K562 (cell line): ENCODE data around the gene ECE2. TPM values are rescaled to one million over a fixed set of nuclear protein-coding genes. Genes with fewer than 3 reads are reported as not detected.
A peak's percentile ranks its signal among the peaks of the same experiment; 100 is the strongest.

Experiments
- ARNT ChIP-seq, 2 experiments: fragments of 450-650 bp; IDR thresholded peaks; 2 replicates each; pipeline ENCODE4 v1.6.1; 2016; ENCODE audit warnings: mild to moderate bottlenecking in 1 of 2
- BCL6 ChIP-seq: fragments of 250-450 bp; sonication (Bioruptor Pico); IDR thresholded peaks from 2 replicates; pipeline ENCODE4 v1.4.0; 2020
- CREB5 ChIP-seq: fragments of 250-450 bp; sonication (Bioruptor Pico); IDR thresholded peaks from 2 replicates; pipeline ENCODE4 v1.5.0; 2020; ENCODE audit warnings: mild to moderate bottlenecking
- DEAF1 ChIP-seq: fragments of 450-650 bp; formaldehyde crosslinking; IDR thresholded peaks from 2 replicates; pipeline ENCODE4 v1.4.0; 2020; ENCODE audit warnings: mild to moderate bottlenecking, moderate library complexity
- DPF2 ChIP-seq: fragments of 450-650 bp; IDR thresholded peaks from 2 replicates; pipeline ENCODE4 v1.6.1; 2016
- GATAD2B ChIP-seq: fragments of 450-650 bp; IDR thresholded peaks from 2 replicates; pipeline ENCODE4 v1.6.1; 2017; ENCODE audit warnings: mild to moderate bottlenecking, borderline replicate concordance
- GTF2E2 ChIP-seq: fragments of 200-800 bp; sonication (Bioruptor generic); IDR thresholded peaks from 2 replicates; pipeline ENCODE4 v1.6.1; 2016; ENCODE audit warnings: missing genetic modification characterization, missing compliant biosample characterization
- HLTF ChIP-seq: fragments of 450-650 bp; IDR thresholded peaks from 2 replicates; pipeline ENCODE4 v1.6.1; 2016
- KLF13 ChIP-seq: fragments of 450-650 bp; IDR thresholded peaks from 2 replicates; pipeline ENCODE4 v1.6.1; 2016; ENCODE audit warnings: missing genetic modification characterization, low read depth, mild to moderate bottlenecking, missing compliant biosample characterization, moderate library complexity, borderline replicate concordance
- MTA3 ChIP-seq: fragments of 450-650 bp; formaldehyde crosslinking; IDR thresholded peaks from 2 replicates; pipeline ENCODE4 v1.6.1; 2017; ENCODE audit warnings: mild to moderate bottlenecking, borderline replicate concordance
- NCOA2 ChIP-seq, 2 experiments: fragments of 450-650 bp; IDR thresholded peaks; 2 replicates each; pipeline ENCODE4 v1.6.1; 2018; ENCODE audit warnings: mild to moderate bottlenecking in 2 of 2, moderate library complexity in 1 of 2; ENCODE audit not compliant: partially characterized antibody in 2 of 2
- NFYB ChIP-seq: IDR thresholded peaks from 2 replicates; pipeline ENCODE4 v1.6.1; 2011; ENCODE audit warnings: mild to moderate bottlenecking, moderate library complexity; ENCODE audit not compliant: insufficient read length; ENCODE audit errors: extremely low read depth
- NRF1 ChIP-seq, 2 experiments: fragments of 450-650 bp; IDR thresholded peaks in 1 of 2; conservative IDR thresholded peaks in 1 of 2; 2 replicates each; pipeline ENCODE4 v1.6.1; 2014; ENCODE audit warnings: mild to moderate bottlenecking in 2 of 2
- PRPF4 ChIP-seq: fragments of 200-400 bp; formaldehyde crosslinking; IDR thresholded peaks from one replicate; pipeline ENCODE4 v1.6.1; 2017; ENCODE audit warnings: low read length, low read depth, mild to moderate bottlenecking; ENCODE audit not compliant: insufficient read depth, poor library complexity, severe bottlenecking
- RBM25 ChIP-seq: fragments of 200-400 bp; formaldehyde crosslinking; IDR thresholded peaks from 2 replicates; pipeline ENCODE4 v1.6.1; 2018; ENCODE audit warnings: low read length, low read depth, moderate library complexity; ENCODE audit not compliant: severe bottlenecking
- U2AF1 ChIP-seq: fragments of 200-400 bp; formaldehyde crosslinking; optimal IDR thresholded peaks from 2 replicates; pipeline ENCODE3; 2017; ENCODE audit warnings: mild to moderate bottlenecking, low read depth, low read length, moderate library complexity
- ZNF143 ChIP-seq: sonication (generic); formaldehyde crosslinking; IDR thresholded peaks from 2 replicates; pipeline ENCODE4 v1.9.0; 2022; ENCODE audit warnings: mild to moderate bottlenecking, missing genetic modification reagents
- ZNF384 ChIP-seq: IDR thresholded peaks from 2 replicates; pipeline ENCODE4 v1.6.1; 2012; ENCODE audit warnings: low read depth, low read length, improper control_type of control experiment
- ZSCAN32 ChIP-seq: fragments of 450-650 bp; formaldehyde crosslinking; IDR thresholded peaks from 2 replicates; pipeline ENCODE4 v1.4.0; 2020; ENCODE audit warnings: mild to moderate bottlenecking, moderate library complexity
- polyA plus RNA-seq, 8 experiments: library from polyadenylated mRNA; depleted of rRNA in 4 of 8; stranded (reverse) in 5 of 8; unstranded in 3 of 8; fragments of >200 nt; fragmentation: Nextera tagmentation in 2 of 8; fragmentation: Illumina TruSeq in 1 of 8; extraction: Ambion mirVana in 2 of 8; extraction: Trizol in 1 of 8; gene quantifications; 2 replicates each; pipeline versions ENCODE4 v1.2.1 to v1.2.3, GENCODE V29; 2011 to 2014; ENCODE audit warnings: inconsistent platforms in 1 of 8, missing spikeins in 1 of 8
- total RNA-seq, 7 experiments: library from RNA; depleted of rRNA in 6 of 7; stranded (reverse); fragments of >200 nt in 6 of 7; fragmentation: Illumina TruSeq in 2 of 7; extraction: Trizol in 2 of 7; gene quantifications; 2 replicates each; pipeline versions ENCODE4 v1.2.1 to v1.2.3, GENCODE V29; 2011 to 2021; ENCODE audit warnings: low replicate concordance in 1 of 7
- TF ChIP-seq, protein P1 (sequence below): fragments of 250-450 bp; sonication (Bioruptor Pico); IDR thresholded peaks from 2 replicates; pipeline ENCODE4 v1.4.0; 2020

Gene ECE2
- total and polyA plus RNA-seq, 9 of the 15 experiments (the other 6 are each of a cell fraction or from before 2014, with no cell fraction given) = not detected

DNA sequence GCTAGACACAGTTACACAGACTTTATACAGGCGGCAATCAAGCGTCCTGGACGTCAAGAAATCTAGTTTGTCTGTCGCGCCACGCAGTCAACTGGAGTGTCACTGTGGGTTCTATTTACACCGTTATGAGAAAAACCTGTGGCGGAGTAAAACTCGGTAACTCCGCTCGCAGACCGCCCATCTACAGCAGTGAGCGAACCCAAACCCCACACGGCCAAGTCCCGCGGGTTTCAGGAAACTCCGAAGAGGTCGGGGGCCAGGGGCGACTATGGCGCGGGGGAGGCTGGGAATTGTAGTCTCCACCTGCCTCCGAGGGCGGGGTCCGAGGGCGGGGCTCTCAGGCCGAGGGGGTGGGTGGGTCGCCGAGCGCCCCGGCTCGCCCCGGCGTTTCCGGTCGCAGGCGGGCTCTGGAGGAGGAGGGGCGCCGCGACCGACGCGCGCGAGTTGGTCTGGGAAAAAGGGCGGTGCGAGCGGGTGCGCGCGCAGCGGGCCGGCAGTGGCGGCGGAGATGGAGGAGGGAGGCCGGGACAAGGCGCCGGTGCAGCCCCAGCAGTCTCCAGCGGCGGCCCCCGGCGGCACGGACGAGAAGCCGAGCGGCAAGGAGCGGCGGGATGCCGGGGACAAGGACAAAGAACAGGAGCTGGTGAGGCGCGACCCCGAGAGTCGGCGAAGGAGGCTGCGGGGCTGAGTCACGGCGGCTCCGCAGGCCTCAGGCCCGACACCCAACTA, 23.1 kb downstream of the ECE2 start, which contains the start of gene PSMD2 (continued):
- TF ChIP-seq DEAF1 (CRISPR knock-in tag) = no peak
- TF ChIP-seq RBM25 = no peak
- no peak for TF ChIP-seq U2AF1
- peak; percentile 88 to 89 for TF ChIP-seq NRF1 (conservative IDR thresholded peaks at IDR 0.05 in 1 of 2, IDR thresholded peaks at IDR 0.05 in 1 of 2)
- TF ChIP-seq ZNF384 = no peak
- no peak for TF ChIP-seq CREB5 (CRISPR knock-in tag)
- TF ChIP-seq BCL6 (CRISPR knock-in tag) = no peak
- TF ChIP-seq NFYB = no peak
- TF ChIP-seq HLTF = no peak
- 0 out of 4 replicates have a peak, but pooled peaks of 1 of the 2 experiments have one; percentile 58 for TF ChIP-seq ARNT (IDR thresholded peaks at IDR 0.05)
- TF ChIP-seq GTF2E2 (tag) = no peak
- no peak for TF ChIP-seq ZSCAN32 (CRISPR knock-in tag)
- no peak for TF ChIP-seq GATAD2B
- TF ChIP-seq KLF13 (tag) = no peak
- TF ChIP-seq PRPF4 = no peak
- TF ChIP-seq, protein P1, sequence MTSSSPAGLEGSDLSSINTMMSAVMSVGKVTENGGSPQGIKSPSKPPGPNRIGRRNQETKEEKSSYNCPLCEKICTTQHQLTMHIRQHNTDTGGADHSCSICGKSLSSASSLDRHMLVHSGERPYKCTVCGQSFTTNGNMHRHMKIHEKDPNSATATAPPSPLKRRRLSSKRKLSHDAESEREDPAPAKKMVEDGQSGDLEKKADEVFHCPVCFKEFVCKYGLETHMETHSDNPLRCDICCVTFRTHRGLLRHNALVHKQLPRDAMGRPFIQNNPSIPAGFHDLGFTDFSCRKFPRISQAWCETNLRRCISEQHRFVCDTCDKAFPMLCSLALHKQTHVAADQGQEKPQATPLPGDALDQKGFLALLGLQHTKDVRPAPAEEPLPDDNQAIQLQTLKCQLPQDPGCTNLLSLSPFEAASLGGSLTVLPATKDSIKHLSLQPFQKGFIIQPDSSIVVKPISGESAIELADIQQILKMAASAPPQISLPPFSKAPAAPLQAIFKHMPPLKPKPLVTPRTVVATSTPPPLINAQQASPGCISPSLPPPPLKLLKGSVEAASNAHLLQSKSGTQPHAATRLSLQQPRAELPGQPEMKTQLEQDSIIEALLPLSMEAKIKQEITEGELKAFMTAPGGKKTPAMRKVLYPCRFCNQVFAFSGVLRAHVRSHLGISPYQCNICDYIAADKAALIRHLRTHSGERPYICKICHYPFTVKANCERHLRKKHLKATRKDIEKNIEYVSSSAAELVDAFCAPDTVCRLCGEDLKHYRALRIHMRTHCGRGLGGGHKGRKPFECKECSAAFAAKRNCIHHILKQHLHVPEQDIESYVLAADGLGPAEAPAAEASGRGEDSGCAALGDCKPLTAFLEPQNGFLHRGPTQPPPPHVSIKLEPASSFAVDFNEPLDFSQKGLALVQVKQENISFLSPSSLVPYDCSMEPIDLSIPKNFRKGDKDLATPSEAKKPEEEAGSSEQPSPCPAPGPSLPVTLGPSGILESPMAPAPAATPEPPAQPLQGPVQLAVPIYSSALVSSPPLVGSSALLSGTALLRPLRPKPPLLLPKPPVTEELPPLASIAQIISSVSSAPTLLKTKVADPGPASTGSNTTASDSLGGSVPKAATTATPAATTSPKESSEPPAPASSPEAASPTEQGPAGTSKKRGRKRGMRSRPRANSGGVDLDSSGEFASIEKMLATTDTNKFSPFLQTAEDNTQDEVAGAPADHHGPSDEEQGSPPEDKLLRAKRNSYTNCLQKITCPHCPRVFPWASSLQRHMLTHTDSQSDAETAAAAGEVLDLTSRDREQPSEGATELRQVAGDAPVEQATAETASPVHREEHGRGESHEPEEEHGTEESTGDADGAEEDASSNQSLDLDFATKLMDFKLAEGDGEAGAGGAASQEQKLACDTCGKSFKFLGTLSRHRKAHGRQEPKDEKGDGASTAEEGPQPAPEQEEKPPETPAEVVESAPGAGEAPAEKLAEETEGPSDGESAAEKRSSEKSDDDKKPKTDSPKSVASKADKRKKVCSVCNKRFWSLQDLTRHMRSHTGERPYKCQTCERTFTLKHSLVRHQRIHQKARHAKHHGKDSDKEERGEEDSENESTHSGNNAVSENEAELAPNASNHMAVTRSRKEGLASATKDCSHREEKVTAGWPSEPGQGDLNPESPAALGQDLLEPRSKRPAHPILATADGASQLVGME (CRISPR knock-in tag) = no peak
- 0 out of 2 replicates have a peak, but pooled peaks have one; percentile 4 for TF ChIP-seq DPF2
- no peak for TF ChIP-seq NCOA2 (IDR thresholded peaks at IDR 0.05; ENCODE audit: partially characterized antibody in 2 of 2)
- peak; percentile 86 for TF ChIP-seq ZNF143 (CRISPR knock-in tag)
- TF ChIP-seq MTA3 = no peak; the same call in 1 of the 2 replicates
